T-helper 1 cell treated with Interleukin-12 subunit alpha and Interleukin-12 subunit beta and Interleukin-4 antibody, amounts not matched to agents 30 μg/mL and 1 μg/mL, for 36 hours (primary cell): ENCODE results near the gene CLTCL1.

ENCODE experiments used
- H3K27ac Mint-ChIP-seq: one replicate; pipeline ENCODE4 v1.8.0; 2021; ENCODE audit warnings: mild to moderate bottlenecking, mixed read lengths
- H3K27me3 Mint-ChIP-seq: one replicate; pipeline ENCODE4 v1.8.0; 2021; ENCODE audit warnings: low read depth, mixed read lengths
- H3K36me3 Mint-ChIP-seq: one replicate; pipeline ENCODE4 v1.8.0; 2021; ENCODE audit warnings: low read depth, mixed read lengths
- H3K4me1 Mint-ChIP-seq: one replicate; pipeline ENCODE4 v1.8.0; 2021; ENCODE audit warnings: low read depth, mixed read lengths
- H3K4me3 Mint-ChIP-seq: one replicate; pipeline ENCODE4 v1.8.0; 2021; ENCODE audit warnings: mild to moderate bottlenecking, moderate library complexity, mixed read lengths
- H3K9me3 Mint-ChIP-seq: one replicate; pipeline ENCODE4 v1.8.0; 2021; ENCODE audit warnings: mixed read lengths

The CLTCL1 gene

GRCh38 chr22:19178065-19178656 lies 113.4 kb downstream of the CLTCL1 start:
- no peak overlapping the region for H3K4me3 Mint-ChIP-seq
- no peaks in the 10 kb centered on the region for H3K36me3 Mint-ChIP-seq
- peaks cover 24% of the 10 kb centered on the region for H3K4me1 Mint-ChIP-seq
- H3K27ac Mint-ChIP-seq: no peak overlapping the region
- H3K27me3 Mint-ChIP-seq: no peaks in the 10 kb centered on the region
- H3K9me3 Mint-ChIP-seq: no peaks in the 10 kb centered on the region

- Mint-ChIP-seq H3K36me3 (no peaks in the 10 kb centered on the region), H3K4me1 (peaks cover 26% of the 10 kb centered on the region), H3K4me3 (peak overlapping the region; percentile 72)
Measured at GRCh38 chr22:19177164-19178064, 114.1 kb downstream of the CLTCL1 start.

GRCh38 chr22:19176732-19177131 lies 114.8 kb downstream of the CLTCL1 start:
- H3K9me3 Mint-ChIP-seq: no peaks in the 10 kb centered on the region
- no peaks in the 10 kb centered on the region for H3K27me3 Mint-ChIP-seq
- H3K4me1 Mint-ChIP-seq: peaks cover 24% of the 10 kb centered on the region
- H3K4me3 Mint-ChIP-seq: peak overlapping the region; percentile 72
- H3K36me3 Mint-ChIP-seq: no peaks in the 10 kb centered on the region
- no peak overlapping the region for H3K27ac Mint-ChIP-seq

More at GRCh38 chr22:19177164-19178064, 114.1 kb downstream of the CLTCL1 start:
- Mint-ChIP-seq H3K27ac (no peak overlapping the region), H3K27me3 (no peaks in the 10 kb centered on the region), H3K9me3 (no peaks in the 10 kb centered on the region)

- Mint-ChIP-seq H3K4me1 (peaks cover 21% of the 10 kb centered on the region), H3K27me3 (no peaks in the 10 kb centered on the region), H3K4me3 (peak overlapping the region; percentile 72), H3K27ac (no peak overlapping the region), H3K9me3 (no peaks in the 10 kb centered on the region), H3K36me3 (no peaks in the 10 kb centered on the region)
Measured at GRCh38 chr22:19176175-19176643, 115.3 kb downstream of the CLTCL1 start.

GRCh38 chr22:19175602-19176174 lies 115.8 kb downstream of the CLTCL1 start:
- Mint-ChIP-seq H3K4me3 (peak overlapping the region; percentile 74), H3K36me3 (no peaks in the 10 kb centered on the region), H3K27me3 (peaks cover 2% of the 10 kb centered on the region), H3K27ac (no peak overlapping the region), H3K9me3 (no peaks in the 10 kb centered on the region), H3K4me1 (peaks cover 23% of the 10 kb centered on the region)

GRCh38 chr22:19175026-19175601 lies 116.4 kb downstream of the CLTCL1 start:
- Mint-ChIP-seq H3K4me1 (peaks cover 28% of the 10 kb centered on the region), H3K4me3 (no peak overlapping the region), H3K36me3 (no peaks in the 10 kb centered on the region), H3K27me3 (peaks cover 8% of the 10 kb centered on the region), H3K9me3 (no peaks in the 10 kb centered on the region), H3K27ac (no peak overlapping the region)

GRCh38 chr22:19174106-19175025 lies 117.2 kb downstream of the CLTCL1 start:
- Mint-ChIP-seq H3K27ac (no peak overlapping the region), H3K4me3 (peak overlapping the region; percentile 93)

GRCh38 chr22:19173047-19174035 lies 118.2 kb downstream of the CLTCL1 start:
- Mint-ChIP-seq H3K4me3 (peak overlapping the region; percentile 93), H3K27ac (peak overlapping the region; percentile 36), H3K4me1 (peaks cover 27% of the 10 kb centered on the region), H3K36me3 (no peaks in the 10 kb centered on the region), H3K27me3 (peaks cover 25% of the 10 kb centered on the region), H3K9me3 (no peaks in the 10 kb centered on the region)

More at GRCh38 chr22:19174106-19175025, 117.2 kb downstream of the CLTCL1 start:
- peaks cover 15% of the 10 kb centered on the region for H3K27me3 Mint-ChIP-seq
- H3K9me3 Mint-ChIP-seq: no peaks in the 10 kb centered on the region
- no peaks in the 10 kb centered on the region for H3K36me3 Mint-ChIP-seq
- H3K4me1 Mint-ChIP-seq: peaks cover 27% of the 10 kb centered on the region

GRCh38 chr22:19172213-19173046 lies 119.1 kb downstream of the CLTCL1 start:
- Mint-ChIP-seq H3K9me3 (no peaks in the 10 kb centered on the region), H3K4me1 (peaks cover 27% of the 10 kb centered on the region), H3K36me3 (no peaks in the 10 kb centered on the region), H3K4me3 (peak overlapping the region; percentile 93), H3K27ac (peak overlapping the region; percentile 85), H3K27me3 (peaks cover 32% of the 10 kb centered on the region)

GRCh38 chr22:19169947-19170318 lies 121.6 kb downstream of the CLTCL1 start:
- no peaks in the 10 kb centered on the region for H3K36me3 Mint-ChIP-seq
- H3K27ac Mint-ChIP-seq: no peak overlapping the region
- H3K9me3 Mint-ChIP-seq: no peaks in the 10 kb centered on the region
- H3K27me3 Mint-ChIP-seq: peaks cover 39% of the 10 kb centered on the region
- peak overlapping the region; percentile 93 for H3K4me3 Mint-ChIP-seq
- H3K4me1 Mint-ChIP-seq: peaks cover 25% of the 10 kb centered on the region

GRCh38 chr22:19169002-19169946 lies 122.2 kb downstream of the CLTCL1 start:
- H3K36me3 Mint-ChIP-seq: no peaks in the 10 kb centered on the region
- H3K4me3 Mint-ChIP-seq: peak overlapping the region; percentile 72
- H3K4me1 Mint-ChIP-seq: peaks cover 25% of the 10 kb centered on the region
- no peaks in the 10 kb centered on the region for H3K9me3 Mint-ChIP-seq
- H3K27me3 Mint-ChIP-seq: peaks cover 42% of the 10 kb centered on the region
- H3K27ac Mint-ChIP-seq: no peak overlapping the region
